ENCODE results near the gene IPO8. TPM values are rescaled to one million over a fixed set of nuclear protein-coding genes. Genes with fewer than 3 reads are reported as not detected.

IPO8 gene
- total RNA-seq, 1 donor from 2014 or later, result 53.9 TPM

DNA sequence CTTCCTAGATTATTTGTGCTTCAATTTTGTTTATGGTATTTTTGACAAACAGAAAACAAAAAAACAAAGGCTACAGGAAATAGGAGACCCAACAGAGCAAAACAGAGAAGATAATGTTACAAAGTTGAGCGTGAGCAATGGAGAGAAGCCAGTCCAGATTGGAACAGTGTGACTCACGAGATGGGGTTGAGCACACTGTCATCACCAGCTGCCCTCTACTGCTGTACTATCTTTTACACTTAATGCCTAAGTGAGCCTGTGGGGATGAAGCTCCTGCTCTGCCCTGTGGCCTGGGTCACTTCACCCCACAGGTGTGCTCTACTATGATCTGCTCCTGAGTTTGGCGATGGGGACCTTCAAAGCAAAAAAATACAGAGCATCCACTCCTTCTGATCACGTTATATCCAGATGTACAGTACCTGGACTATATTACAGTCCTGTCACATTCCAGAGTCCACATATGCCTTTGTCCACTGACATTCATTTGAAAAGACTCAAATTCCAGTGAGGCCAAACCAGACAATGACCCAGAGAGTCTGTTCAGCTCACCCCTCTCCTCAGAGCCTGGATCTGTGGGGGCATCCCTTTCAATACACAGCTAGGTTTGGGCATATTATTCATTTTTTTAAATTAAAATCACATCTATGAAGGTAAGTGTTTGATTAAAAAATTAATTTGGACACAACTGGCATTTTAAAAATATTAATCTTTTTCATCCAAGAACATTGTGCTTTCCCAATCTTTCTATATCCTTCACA is 4.4 kb downstream of the IPO8 start:
- Mint-ChIP-seq H3K27ac (no peak overlapping the region), H3K4me1 (ENCODE audit: unreplicated experiment) (peaks cover 10% of the 10 kb centered on the region), H3K36me3 (peaks cover 22% of the 10 kb centered on the region), H3K4me3 (no peak overlapping the region), H3K9me3 (no peaks in the 10 kb centered on the region), H3K27me3 (peaks cover 3% of the 10 kb centered on the region)
- TF ChIP-seq, protein P1, sequence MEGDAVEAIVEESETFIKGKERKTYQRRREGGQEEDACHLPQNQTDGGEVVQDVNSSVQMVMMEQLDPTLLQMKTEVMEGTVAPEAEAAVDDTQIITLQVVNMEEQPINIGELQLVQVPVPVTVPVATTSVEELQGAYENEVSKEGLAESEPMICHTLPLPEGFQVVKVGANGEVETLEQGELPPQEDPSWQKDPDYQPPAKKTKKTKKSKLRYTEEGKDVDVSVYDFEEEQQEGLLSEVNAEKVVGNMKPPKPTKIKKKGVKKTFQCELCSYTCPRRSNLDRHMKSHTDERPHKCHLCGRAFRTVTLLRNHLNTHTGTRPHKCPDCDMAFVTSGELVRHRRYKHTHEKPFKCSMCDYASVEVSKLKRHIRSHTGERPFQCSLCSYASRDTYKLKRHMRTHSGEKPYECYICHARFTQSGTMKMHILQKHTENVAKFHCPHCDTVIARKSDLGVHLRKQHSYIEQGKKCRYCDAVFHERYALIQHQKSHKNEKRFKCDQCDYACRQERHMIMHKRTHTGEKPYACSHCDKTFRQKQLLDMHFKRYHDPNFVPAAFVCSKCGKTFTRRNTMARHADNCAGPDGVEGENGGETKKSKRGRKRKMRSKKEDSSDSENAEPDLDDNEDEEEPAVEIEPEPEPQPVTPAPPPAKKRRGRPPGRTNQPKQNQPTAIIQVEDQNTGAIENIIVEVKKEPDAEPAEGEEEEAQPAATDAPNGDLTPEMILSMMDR (conservative IDR thresholded peaks at IDR 0.05), result no peak
- no peak for DNase-seq (ENCODE audit: extremely low spot score, unreplicated experiment)

- H3K27ac Mint-ChIP-seq, result no peak overlapping the region
- H3K4me1 Mint-ChIP-seq (ENCODE audit: unreplicated experiment), result no peaks in the 10 kb centered on the region
- no peak overlapping the region for H3K4me3 Mint-ChIP-seq
- H3K9me3 Mint-ChIP-seq, result no peaks in the 10 kb centered on the region
- DNase-seq (ENCODE audit: extremely low spot score, unreplicated experiment), result no peak
- TF ChIP-seq, protein P1 (conservative IDR thresholded peaks at IDR 0.05), result no peak
- H3K27me3 Mint-ChIP-seq, result no peaks in the 10 kb centered on the region
- H3K36me3 Mint-ChIP-seq, result peaks cover 34% of the 10 kb centered on the region
These were observed 8.2 kb downstream of the IPO8 start for GRCh38 chr12:30687265-30687986.

DNA sequence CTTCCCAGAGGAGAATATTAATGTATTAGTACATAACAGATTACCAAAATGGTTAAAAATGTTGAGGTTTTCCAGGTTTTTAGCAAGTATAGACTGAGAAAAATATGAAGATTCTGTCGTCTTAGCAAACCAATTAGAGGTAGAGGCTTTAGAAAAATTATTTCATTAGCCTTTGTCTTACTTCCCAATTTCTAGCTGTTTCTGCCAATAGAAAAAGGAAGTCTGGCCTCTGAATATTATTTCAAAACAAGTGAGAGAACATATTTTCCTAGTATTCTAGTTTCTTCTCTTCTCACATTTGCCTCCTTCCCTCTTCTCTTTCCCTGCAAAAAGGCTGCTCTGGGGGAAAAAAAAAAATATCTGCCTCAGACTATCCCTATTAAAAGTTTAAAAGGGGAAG is 16.4 kb downstream of the IPO8 start:
- H3K4me1 Mint-ChIP-seq (ENCODE audit: unreplicated experiment), result no peaks in the 10 kb centered on the region

DNA sequence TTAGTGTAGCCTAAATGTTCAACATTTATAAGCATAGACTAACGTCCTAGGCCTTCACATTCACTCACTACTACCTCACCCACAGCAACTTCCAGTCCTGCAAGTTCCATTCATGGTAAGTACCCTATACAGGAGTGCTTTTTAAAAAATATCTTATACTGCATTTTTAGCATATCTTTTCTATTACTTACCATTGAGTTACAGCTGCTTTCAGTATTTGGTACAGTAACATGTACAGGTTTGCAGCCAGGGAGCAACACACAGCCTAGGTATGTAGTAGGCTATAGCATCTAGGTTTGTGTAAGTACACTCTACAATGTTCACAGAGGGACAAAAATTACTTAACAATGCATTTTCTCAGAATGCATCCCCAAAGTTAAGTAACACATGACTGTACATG is 17.4 kb downstream of the IPO8 start:
- TF ChIP-seq, protein P1 (conservative IDR thresholded peaks at IDR 0.05), result no peak
- no peak overlapping the region for H3K27ac Mint-ChIP-seq
- no peak for DNase-seq (ENCODE audit: extremely low spot score, unreplicated experiment)
- H3K4me1 Mint-ChIP-seq (ENCODE audit: unreplicated experiment), result no peaks in the 10 kb centered on the region
- no peak overlapping the region for H3K4me3 Mint-ChIP-seq
- no peaks in the 10 kb centered on the region for H3K27me3 Mint-ChIP-seq
- H3K36me3 Mint-ChIP-seq, result peaks cover 56% of the 10 kb centered on the region
- H3K9me3 Mint-ChIP-seq, result no peaks in the 10 kb centered on the region

More for the DNA sequence above, 16.4 kb downstream of the IPO8 start:
- Mint-ChIP-seq H3K27me3 (no peaks in the 10 kb centered on the region), H3K4me3 (no peak overlapping the region), H3K36me3 (peaks cover 63% of the 10 kb centered on the region), H3K27ac (no peak overlapping the region), H3K9me3 (no peaks in the 10 kb centered on the region)
- no peak for DNase-seq (ENCODE audit: extremely low spot score, unreplicated experiment)
- TF ChIP-seq, protein P1 (conservative IDR thresholded peaks at IDR 0.05), result no peak

DNA sequence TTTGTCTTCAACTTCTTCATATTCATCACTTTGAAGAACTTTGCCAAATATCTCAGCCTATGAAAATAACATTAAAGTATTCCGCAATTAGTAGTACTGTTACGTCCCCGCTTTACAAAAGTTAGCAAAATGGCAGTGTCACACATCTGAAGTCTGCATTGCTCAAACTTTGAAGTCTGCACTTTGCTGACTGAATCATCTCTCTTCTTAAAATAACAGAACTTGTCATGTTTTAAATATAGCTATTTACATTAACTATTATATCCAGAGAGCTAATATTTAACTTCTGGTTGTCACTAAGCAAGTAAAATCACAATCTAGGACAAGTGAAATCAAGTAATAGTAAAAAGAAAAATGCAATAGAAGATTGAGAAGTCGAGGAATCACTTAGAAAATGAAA is 34.5 kb downstream of the IPO8 start:
- DNase-seq (ENCODE audit: extremely low spot score, unreplicated experiment), result no peak
- Mint-ChIP-seq H3K27ac (no peak overlapping the region), H3K4me3 (no peak overlapping the region), H3K36me3 (peaks cover 31% of the 10 kb centered on the region), H3K9me3 (no peaks in the 10 kb centered on the region), H3K27me3 (no peaks in the 10 kb centered on the region), H3K4me1 (ENCODE audit: unreplicated experiment) (no peaks in the 10 kb centered on the region)
- TF ChIP-seq, protein P1 (conservative IDR thresholded peaks at IDR 0.05), result no peak

Data from type B pancreatic cell (in vitro differentiated cells).